ENCODE data around the gene TCF7L2. TPM values are rescaled to one million over a fixed set of nuclear protein-coding genes. Genes with fewer than 3 reads are reported as not detected.

TCF7L2 gene
- total and polyA plus RNA-seq, 9 of the 15 experiments (the other 6 are each of a cell fraction or from before 2014, with no cell fraction given) = 0.32 to 2.8 (median 0.92) TPM

GRCh38 chr10:112951359-112952281, 1.6 kb downstream of the TCF7L2 start (continued):
- peak in 1 of 2 experiments; percentile 25 for TF ChIP-seq AFF1 (IDR thresholded peaks at IDR 0.05; ENCODE audit: low read depth in 1 of 2, partially characterized antibody in 2 of 2)
- TF ChIP-seq MGA (IDR thresholded peaks at IDR 0.05) = no peak
- peak in 1 of 2 experiments; percentile 80; a peak in 2 of 4 replicates for TF ChIP-seq KDM1A (IDR thresholded peaks at IDR 0.05)
